Neutrophil (primary cell): ENCODE data around the gene ATP1A3.

ENCODE experiments used
- H3K27ac ChIP-seq: fragments of 200-600 bp; sonication (generic); 2 replicates; pipeline ENCODE4 v1.5.1; 2016; ENCODE audit warnings: mild to moderate bottlenecking, moderate library complexity
- H3K27me3 ChIP-seq: fragments of 200-600 bp; sonication (generic); 2 replicates; pipeline ENCODE4 v1.6.0; 2016; ENCODE audit warnings: mild to moderate bottlenecking
- H3K36me3 ChIP-seq: fragments of 200-600 bp; sonication (generic); 2 replicates; pipeline ENCODE4 v1.5.1; 2017
- H3K4me1 ChIP-seq, 2 experiments: fragments of 200-600 bp in 1 of 2; sonication (generic) in 1 of 2; 1 replicate in 1 of 2; 2 replicates in 1 of 2; pipeline versions ENCODE4 v1.5.1 to v1.6.1; 2013 to 2016; ENCODE audit warnings: low read depth in 1 of 2, low read length in 1 of 2, mild to moderate bottlenecking in 1 of 2, moderate library complexity in 1 of 2; ENCODE audit not compliant: control insufficient read depth in 1 of 2, insufficient read depth in 1 of 2
- H3K4me3 ChIP-seq, 2 experiments: fragments of 200-600 bp in 1 of 2; sonication (generic) in 1 of 2; 1 replicate in 1 of 2; 2 replicates in 1 of 2; pipeline ENCODE4 v1.5.1; 2013 to 2016; ENCODE audit warnings: low read depth in 1 of 2, low read length in 1 of 2, mild to moderate bottlenecking in 1 of 2, moderate library complexity in 1 of 2
- H3K9me3 ChIP-seq: fragments of 200-600 bp; sonication (generic); 2 replicates; pipeline ENCODE4 v1.5.1; 2016
- TF ChIP-seq, protein P1 (sequence below): fragments of 200-600 bp; sonication (generic); IDR thresholded peaks from 2 replicates; pipeline ENCODE4 v1.5.1; 2016; ENCODE audit warnings: antibody characterized with exemption

ATP1A3 gene

DNA sequence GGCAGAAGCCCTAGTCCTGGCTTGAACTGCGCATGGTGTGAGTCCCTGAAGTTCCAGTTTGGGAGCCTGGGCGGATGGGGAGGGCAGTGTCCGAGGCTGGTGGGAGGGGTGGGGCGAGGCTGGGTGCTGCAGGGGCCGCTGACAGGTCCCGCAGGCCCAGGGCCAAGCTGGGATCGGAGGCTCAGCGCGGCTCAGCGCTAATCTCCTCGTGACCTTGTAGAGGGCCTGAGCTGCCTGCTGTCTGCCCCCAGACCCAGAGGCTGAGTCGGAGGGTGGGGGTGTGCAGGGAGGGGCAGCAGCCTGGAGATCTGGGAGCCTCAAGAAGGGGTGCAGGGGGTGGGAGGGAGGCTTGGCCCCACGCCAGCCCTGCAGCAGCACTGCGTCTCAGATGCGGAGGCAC lies 3.0 kb downstream of the ATP1A3 start:
- H3K9me3 ChIP-seq = no peaks in the 10 kb centered on the region
- H3K27me3 ChIP-seq = peaks cover 56% of the 10 kb centered on the region
- no peak overlapping the region for H3K4me3 ChIP-seq
- no peaks in the 10 kb centered on the region for H3K36me3 ChIP-seq
- peaks cover 3 to 9% of the 10 kb centered on the region in 2 experiments for H3K4me1 ChIP-seq
- TF ChIP-seq, protein P1, sequence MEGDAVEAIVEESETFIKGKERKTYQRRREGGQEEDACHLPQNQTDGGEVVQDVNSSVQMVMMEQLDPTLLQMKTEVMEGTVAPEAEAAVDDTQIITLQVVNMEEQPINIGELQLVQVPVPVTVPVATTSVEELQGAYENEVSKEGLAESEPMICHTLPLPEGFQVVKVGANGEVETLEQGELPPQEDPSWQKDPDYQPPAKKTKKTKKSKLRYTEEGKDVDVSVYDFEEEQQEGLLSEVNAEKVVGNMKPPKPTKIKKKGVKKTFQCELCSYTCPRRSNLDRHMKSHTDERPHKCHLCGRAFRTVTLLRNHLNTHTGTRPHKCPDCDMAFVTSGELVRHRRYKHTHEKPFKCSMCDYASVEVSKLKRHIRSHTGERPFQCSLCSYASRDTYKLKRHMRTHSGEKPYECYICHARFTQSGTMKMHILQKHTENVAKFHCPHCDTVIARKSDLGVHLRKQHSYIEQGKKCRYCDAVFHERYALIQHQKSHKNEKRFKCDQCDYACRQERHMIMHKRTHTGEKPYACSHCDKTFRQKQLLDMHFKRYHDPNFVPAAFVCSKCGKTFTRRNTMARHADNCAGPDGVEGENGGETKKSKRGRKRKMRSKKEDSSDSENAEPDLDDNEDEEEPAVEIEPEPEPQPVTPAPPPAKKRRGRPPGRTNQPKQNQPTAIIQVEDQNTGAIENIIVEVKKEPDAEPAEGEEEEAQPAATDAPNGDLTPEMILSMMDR = no peak
- H3K27ac ChIP-seq = no peak overlapping the region

DNA sequence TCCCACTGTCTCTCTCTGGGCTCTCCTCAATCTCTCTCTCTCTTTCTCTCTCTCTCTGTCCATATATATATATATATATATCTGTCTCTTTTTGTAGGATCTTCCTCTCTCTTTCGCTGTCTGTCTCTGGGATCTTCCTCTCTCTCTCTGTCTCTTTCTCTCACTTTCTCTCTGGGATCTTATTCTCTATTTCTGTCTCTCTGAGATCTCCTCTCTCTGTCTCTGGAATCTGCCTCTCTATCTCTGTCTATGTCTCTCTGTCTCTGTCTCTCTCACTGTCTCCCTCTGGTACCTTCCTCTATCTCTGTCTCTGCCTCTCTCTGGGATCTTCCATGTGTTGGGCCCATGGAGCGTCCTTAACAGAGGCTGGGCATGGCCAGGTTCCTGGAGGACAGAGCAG lies 3.4 kb downstream of the ATP1A3 start:
- TF ChIP-seq, protein P1 = no peak
- peaks cover 52% of the 10 kb centered on the region for H3K27me3 ChIP-seq
- no peaks in the 10 kb centered on the region for H3K9me3 ChIP-seq

DNA sequence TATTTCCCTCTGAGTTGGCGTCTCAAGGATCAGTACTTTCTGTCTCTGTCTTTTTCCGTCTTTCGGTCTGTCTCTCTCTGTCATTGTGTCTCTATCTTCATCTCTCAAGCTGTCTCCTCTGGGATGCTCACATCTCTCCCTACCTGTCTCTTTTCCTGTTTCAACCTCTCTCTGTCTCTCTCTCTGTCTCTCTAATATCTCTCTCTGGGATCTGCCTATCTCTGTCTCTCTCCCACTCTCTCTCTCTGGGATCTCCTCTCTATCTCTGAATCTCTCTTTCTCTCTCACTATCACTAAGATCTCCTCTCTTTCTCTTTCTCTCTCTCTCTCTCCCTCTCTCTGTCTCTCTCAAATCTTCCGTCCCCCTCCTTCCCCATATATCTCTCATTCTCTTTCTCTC lies 4.0 kb downstream of the ATP1A3 start:
- TF ChIP-seq, protein P1 = no peak
- Histone ChIP-seq H3K27ac (no peak overlapping the region), H3K27me3 (peaks cover 46% of the 10 kb centered on the region), H3K4me3 (no peak overlapping the region), H3K36me3 (no peaks in the 10 kb centered on the region), H3K9me3 (no peaks in the 10 kb centered on the region), H3K4me1 (peaks cover 3 to 9% of the 10 kb centered on the region in 2 experiments)

More for the DNA sequence above, 3.4 kb downstream of the ATP1A3 start:
- Histone ChIP-seq H3K4me3 (no peak overlapping the region), H3K36me3 (no peaks in the 10 kb centered on the region), H3K4me1 (peaks cover 3 to 9% of the 10 kb centered on the region in 2 experiments), H3K27ac (no peak overlapping the region)

DNA sequence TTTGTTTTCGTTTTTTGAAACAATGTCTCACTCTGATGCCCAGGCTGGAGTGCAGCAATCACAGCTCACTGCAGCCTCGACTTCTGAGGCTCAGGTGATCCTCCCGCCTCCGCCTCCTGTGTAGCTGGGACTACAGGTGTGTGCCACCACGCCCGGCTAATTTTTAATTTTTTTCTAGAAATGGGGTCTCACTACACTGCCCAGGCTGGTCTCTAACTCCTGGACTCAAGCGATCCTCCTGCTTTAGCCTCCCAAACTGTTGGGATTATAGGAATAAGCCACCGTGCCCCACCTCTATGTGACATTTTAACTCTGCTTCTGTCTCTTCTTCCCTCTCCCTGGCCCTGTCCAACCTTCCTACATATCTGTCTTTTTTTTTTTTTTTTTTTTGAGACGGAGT lies 5.1 kb downstream of the ATP1A3 start:
- Histone ChIP-seq H3K27ac (no peak overlapping the region), H3K27me3 (peaks cover 35% of the 10 kb centered on the region), H3K9me3 (no peaks in the 10 kb centered on the region), H3K36me3 (no peaks in the 10 kb centered on the region), H3K4me3 (no peak overlapping the region), H3K4me1 (peaks cover 3 to 5% of the 10 kb centered on the region in 2 experiments)
- TF ChIP-seq, protein P1 = no peak

DNA sequence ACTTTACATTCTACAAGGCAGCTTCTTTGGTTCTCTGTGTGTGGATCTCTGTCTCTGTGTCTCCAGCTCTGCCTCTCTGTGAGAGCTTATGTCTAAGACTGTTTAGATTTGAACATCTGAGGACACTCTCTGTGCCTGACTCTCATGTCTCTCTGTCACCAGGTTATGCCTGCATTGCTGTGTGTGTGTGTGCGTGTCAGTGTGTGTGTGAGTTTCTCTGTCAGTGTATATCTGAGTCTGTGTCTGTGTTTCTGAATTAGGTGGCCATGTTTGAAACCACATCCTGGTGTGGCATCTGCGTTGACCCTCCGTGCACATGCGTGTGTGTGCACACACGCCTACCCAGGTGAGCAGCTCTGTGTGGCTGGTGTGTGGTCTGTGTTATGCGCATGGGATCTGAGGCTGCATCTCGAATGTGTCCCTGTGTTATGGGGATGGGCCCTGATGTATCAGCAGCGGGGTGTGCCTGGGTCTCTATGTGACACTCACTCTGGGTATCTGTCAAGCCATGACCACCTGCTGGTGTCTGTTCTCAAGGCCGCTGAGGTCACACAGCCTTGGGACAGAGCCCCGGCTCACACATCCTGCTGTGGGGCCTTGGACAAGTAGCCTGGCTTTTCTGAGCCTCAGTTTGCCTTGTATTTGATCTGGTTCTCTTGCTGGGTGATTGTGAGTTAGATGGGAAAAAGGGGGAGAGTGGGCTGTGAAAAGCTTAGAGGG lies 6.7 kb downstream of the ATP1A3 start:
- H3K36me3 ChIP-seq = no peaks in the 10 kb centered on the region
- H3K27me3 ChIP-seq = peaks cover 19% of the 10 kb centered on the region
- TF ChIP-seq, protein P1 = no peak
- no peak overlapping the region for H3K4me3 ChIP-seq
- H3K9me3 ChIP-seq = no peaks in the 10 kb centered on the region
- no peaks in the 10 kb centered on the region for H3K4me1 ChIP-seq
- H3K27ac ChIP-seq = no peak overlapping the region
